RWPE2 (cell line): ENCODE measurements around the gene WWOX.

Experiments used
- ATAC-seq: fragments of 200-7000 bp; cut with Tn5 transposase; 3 replicates; pipeline ENCODE4 v1.9.1; 2021; ENCODE audit warnings: low read depth
- DNase-seq: peaks from one replicate; pipeline ENCODE4 v3.0.0-alpha.2; 2020; ENCODE audit warnings: low spot score
- H3K27ac ChIP-seq: fragments of 450-650 bp; 2 replicates; pipeline ENCODE4 v1.5.1; 2017; ENCODE audit warnings: mild to moderate bottlenecking; ENCODE audit not compliant: poor library complexity, severe bottlenecking
- H3K27me3 ChIP-seq: fragments of 250-450 bp; sonication (Bioruptor Pico); 2 replicates; pipeline ENCODE4 v1.5.1; 2021; ENCODE audit warnings: mild to moderate bottlenecking, moderate library complexity; ENCODE audit not compliant: insufficient read depth, poor library complexity, severe bottlenecking
- H3K36me3 ChIP-seq: fragments of 250-450 bp; sonication (Bioruptor Pico); 2 replicates; pipeline ENCODE4 v1.5.1; 2020; ENCODE audit warnings: low read depth, mild to moderate bottlenecking, moderate library complexity
- H3K4me1 ChIP-seq: fragments of 250-450 bp; sonication (Bioruptor Pico); 2 replicates; pipeline ENCODE4 v1.5.1; 2021; ENCODE audit warnings: mild to moderate bottlenecking, moderate library complexity; ENCODE audit not compliant: insufficient read depth, poor library complexity, severe bottlenecking
- H3K4me3 ChIP-seq: fragments of 250-450 bp; sonication (Bioruptor Pico); 2 replicates; pipeline ENCODE4 v1.5.1; 2021; ENCODE audit warnings: mild to moderate bottlenecking, moderate library complexity; ENCODE audit not compliant: severe bottlenecking
- H3K9me3 ChIP-seq: fragments of 250-450 bp; sonication (Bioruptor Pico); 2 replicates; pipeline ENCODE4 v1.5.1; 2021; ENCODE audit warnings: mild to moderate bottlenecking, moderate library complexity; ENCODE audit not compliant: severe bottlenecking
- TF ChIP-seq, protein P1 (sequence below): fragments of 450-650 bp; IDR thresholded peaks from one replicate; pipeline ENCODE4 v1.5.1; 2017; ENCODE audit warnings: mild to moderate bottlenecking, moderate library complexity; ENCODE audit not compliant: poor library complexity, severe bottlenecking

The WWOX gene

DNA sequence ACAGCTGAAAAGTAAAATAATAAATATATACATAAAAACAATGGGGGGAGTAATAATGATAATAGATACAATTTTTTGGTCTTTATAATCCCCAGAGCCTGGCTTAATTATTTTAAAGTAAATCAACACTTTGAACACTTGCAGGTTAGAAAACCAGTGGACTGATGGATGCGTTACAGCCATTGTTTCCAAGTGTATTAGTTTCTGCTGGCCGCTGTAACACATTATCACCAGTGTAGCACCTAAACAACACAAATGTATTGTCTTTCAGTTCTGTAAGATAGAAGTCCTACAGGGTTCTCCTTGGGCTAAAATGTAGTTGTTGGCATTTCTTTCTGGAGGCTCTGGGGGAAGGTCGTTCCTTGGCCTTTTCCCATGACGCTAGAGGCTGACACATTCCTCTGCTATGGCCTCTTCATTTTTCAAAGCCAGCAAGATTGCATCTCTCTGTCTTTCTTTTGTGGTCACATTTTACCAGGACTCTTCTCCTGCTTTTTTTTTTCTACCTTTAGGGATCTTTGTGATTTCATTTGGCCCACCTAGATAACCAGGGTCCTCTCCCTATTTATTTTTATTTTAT, 116.8 kb downstream of the WWOX start:
- ATAC-seq (no peak), DNase-seq (no peak)
- no peaks in the 10 kb centered on the region for H3K36me3 ChIP-seq
- no peak overlapping the region for H3K27ac ChIP-seq
- no peak overlapping the region for H3K4me3 ChIP-seq
- no peaks in the 10 kb centered on the region for H3K27me3 ChIP-seq
- H3K9me3 ChIP-seq = no peaks in the 10 kb centered on the region
- peaks cover 15% of the 10 kb centered on the region for H3K4me1 ChIP-seq
- TF ChIP-seq, protein P1, sequence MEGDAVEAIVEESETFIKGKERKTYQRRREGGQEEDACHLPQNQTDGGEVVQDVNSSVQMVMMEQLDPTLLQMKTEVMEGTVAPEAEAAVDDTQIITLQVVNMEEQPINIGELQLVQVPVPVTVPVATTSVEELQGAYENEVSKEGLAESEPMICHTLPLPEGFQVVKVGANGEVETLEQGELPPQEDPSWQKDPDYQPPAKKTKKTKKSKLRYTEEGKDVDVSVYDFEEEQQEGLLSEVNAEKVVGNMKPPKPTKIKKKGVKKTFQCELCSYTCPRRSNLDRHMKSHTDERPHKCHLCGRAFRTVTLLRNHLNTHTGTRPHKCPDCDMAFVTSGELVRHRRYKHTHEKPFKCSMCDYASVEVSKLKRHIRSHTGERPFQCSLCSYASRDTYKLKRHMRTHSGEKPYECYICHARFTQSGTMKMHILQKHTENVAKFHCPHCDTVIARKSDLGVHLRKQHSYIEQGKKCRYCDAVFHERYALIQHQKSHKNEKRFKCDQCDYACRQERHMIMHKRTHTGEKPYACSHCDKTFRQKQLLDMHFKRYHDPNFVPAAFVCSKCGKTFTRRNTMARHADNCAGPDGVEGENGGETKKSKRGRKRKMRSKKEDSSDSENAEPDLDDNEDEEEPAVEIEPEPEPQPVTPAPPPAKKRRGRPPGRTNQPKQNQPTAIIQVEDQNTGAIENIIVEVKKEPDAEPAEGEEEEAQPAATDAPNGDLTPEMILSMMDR = no peak

DNA sequence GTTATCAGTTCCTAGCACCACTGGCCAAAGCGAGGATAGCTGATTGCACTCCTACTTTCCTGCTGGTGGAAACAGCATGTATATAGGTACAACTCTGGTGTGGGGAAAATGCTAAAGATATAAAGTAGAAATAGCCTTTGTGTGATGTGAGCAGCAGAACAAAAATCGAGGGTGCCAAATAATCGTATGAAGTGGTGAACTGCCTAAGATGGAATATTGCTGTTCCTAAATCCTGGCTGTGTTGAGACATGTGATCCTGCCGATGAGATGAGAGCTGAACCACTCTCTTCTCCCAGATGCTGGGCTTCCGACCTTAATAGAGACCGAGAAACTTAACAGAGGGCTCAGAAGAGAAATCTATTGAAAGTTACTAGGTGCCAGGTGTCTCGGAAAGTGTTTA, 117.8 kb downstream of the WWOX start:
- peaks cover 5% of the 10 kb centered on the region for H3K4me1 ChIP-seq
- DNase-seq (no peak), ATAC-seq (no peak)
- no peak overlapping the region for H3K27ac ChIP-seq
- TF ChIP-seq, protein P1 = no peak
- H3K36me3 ChIP-seq = no peaks in the 10 kb centered on the region
- no peaks in the 10 kb centered on the region for H3K9me3 ChIP-seq
- H3K27me3 ChIP-seq = no peaks in the 10 kb centered on the region
- H3K4me3 ChIP-seq = no peak overlapping the region

DNA sequence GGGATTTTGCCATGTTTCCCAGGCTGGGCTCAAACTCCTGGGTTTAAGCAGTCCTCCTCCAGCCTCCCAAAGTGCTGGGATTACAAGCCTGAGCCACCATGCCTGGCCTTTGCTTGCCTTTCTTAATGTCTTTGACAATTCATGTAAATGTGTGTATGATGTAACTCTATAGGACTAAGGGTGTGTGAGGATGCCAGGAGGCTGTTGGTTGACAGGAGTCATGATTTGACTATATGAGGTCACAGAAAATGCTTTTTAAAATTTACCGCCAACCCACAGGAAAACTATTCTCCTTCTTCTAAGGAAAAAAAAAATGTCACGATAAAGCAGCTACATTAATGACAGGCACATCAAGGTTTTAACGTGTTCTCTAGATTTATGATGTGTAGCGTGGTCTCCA, 118.8 kb downstream of the WWOX start:
- H3K36me3 ChIP-seq = no peaks in the 10 kb centered on the region
- H3K4me1 ChIP-seq = no peaks in the 10 kb centered on the region
- TF ChIP-seq, protein P1 = no peak
- DNase-seq = no peak
- no peaks in the 10 kb centered on the region for H3K27me3 ChIP-seq
- H3K9me3 ChIP-seq = no peaks in the 10 kb centered on the region
- H3K4me3 ChIP-seq = no peak overlapping the region
- ATAC-seq = no peak
- H3K27ac ChIP-seq = no peak overlapping the region

DNA sequence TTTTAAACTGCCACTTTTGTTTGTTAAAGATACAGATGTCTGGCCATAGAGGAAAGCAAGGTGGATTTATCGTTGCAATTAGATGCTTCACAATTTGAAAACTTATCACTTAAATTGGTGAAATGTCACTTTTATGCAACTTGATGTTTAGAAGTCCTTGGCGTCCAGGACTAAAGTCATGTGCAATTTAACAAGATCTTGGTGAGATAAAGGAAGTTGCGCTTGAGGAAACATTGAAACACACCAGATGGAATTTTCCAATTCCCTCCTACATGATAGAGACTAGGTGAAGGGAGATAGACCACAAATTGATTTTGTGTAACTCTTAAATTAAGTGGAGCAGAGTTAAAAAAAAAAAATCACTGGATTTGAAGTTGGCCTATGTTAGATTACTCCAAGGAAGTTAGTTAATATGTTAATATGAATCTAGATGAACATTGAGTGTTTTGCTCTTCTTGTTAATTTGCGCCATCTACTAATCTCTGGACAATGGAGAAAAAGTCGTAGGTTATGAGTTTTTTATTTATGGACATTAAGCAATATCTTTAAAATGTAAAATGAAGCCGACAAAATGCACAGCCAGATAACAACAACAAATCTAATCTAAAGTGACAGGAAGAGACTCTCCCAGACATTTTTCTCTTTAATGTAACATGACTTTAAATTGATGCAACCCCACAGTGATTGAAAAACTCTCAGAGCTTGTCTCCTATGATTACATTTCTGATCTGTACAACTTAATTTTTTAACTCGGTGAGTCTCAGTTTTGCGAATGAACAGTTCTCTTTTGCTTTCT, 119.6 kb downstream of the WWOX start:
- Histone ChIP-seq H3K4me3 (no peak overlapping the region), H3K4me1 (no peaks in the 10 kb centered on the region), H3K27ac (no peak overlapping the region), H3K9me3 (no peaks in the 10 kb centered on the region), H3K36me3 (no peaks in the 10 kb centered on the region), H3K27me3 (no peaks in the 10 kb centered on the region)
- TF ChIP-seq, protein P1 = no peak
- no peak for ATAC-seq
- DNase-seq = no peak

DNA sequence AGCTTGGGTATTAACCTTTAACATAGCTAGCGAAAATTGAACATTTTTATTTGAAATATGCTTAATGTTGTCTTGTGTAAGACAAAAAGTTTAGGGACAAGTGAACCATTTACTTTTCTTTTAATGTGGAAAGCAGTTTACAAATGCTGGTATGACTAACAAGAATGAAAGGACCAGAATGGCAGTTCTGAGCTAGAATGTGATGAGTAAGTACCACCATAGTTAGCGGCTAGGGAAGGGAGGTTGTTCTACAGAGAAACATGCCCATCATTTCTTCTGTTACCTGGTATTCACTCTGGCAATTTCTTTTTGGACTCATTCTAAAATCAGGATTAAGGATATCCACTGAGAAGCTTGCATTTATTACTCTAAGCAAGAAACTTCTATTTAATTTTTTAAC, 121.1 kb downstream of the WWOX start:
- Histone ChIP-seq H3K36me3 (no peaks in the 10 kb centered on the region), H3K27ac (no peak overlapping the region), H3K4me1 (no peaks in the 10 kb centered on the region), H3K9me3 (no peaks in the 10 kb centered on the region), H3K4me3 (no peak overlapping the region), H3K27me3 (no peaks in the 10 kb centered on the region)
- DNase-seq (no peak), ATAC-seq (no peak)
- TF ChIP-seq, protein P1 = no peak
